IMR-90 (cell line): Measurements from ENCODE around the gene NAMPT. TPM values are rescaled to one million over a fixed set of nuclear protein-coding genes. Genes with fewer than 3 reads are reported as not detected.
A peak's percentile ranks its signal among the peaks of the same experiment; 100 is the strongest.

Source experiments
- ATAC-seq: fragments of 200-7000 bp; cut with Tn5 transposase; 2 replicates; pipeline ENCODE4 v1.9.1; 2020; ENCODE audit warnings: low read depth, mild to moderate bottlenecking, moderate library complexity
- BruUV-seq: library from RNA; stranded (reverse); fragments of 400-500 nt; replicated peaks from 2 replicates; lab custom pipeline; 2021; lab: Mats Ljungman, UMichigan
- CTCF ChIA-PET: fragments of 300-600 bp; formaldehyde crosslinking; extraction: SDS; loops from one replicate; lab custom pipeline; 2021; ENCODE audit warnings: antibody characterized with exemption; lab: Yijun Ruan, JAX
- POLR2A ChIA-PET: fragments of 300-600 bp; sonication (Branson Sonifier 250); formaldehyde crosslinking; loops from one replicate; lab custom pipeline; 2022; ENCODE audit warnings: antibody characterized with exemption; ENCODE audit not compliant: unreplicated experiment; lab: Charles Lee
- DNase-seq: peaks from one replicate; pipeline ENCODE4 v3.0.0; 2013
- H2AFZ ChIP-seq: replicated peaks from 2 replicates; pipeline ENCODE3; 2013; ENCODE audit warnings: low read length, mild to moderate bottlenecking; ENCODE audit not compliant: poor library complexity
- H2AK5ac ChIP-seq: 2 replicates; pipeline ENCODE4 v1.6.1; 2013; ENCODE audit warnings: low read depth, low read length, inconsistent platforms
- H2AK9ac ChIP-seq: replicated peaks from 2 replicates; pipeline ENCODE3; 2013; ENCODE audit warnings: mild to moderate bottlenecking, low read depth, low read length, moderate library complexity; ENCODE audit not compliant: poor library complexity
- H2BK120ac ChIP-seq: 2 replicates; pipeline ENCODE4 v1.6.1; 2013; ENCODE audit warnings: low read depth, low read length, inconsistent platforms
- H2BK15ac ChIP-seq: 3 replicates; pipeline ENCODE4 v1.6.1; 2013; ENCODE audit warnings: low read depth, low read length, inconsistent platforms
- H2BK20ac ChIP-seq: 2 replicates; pipeline ENCODE4 v1.6.1; 2013; ENCODE audit warnings: low read depth, mild to moderate bottlenecking, inconsistent platforms, low read length, moderate library complexity
- H2BK5ac ChIP-seq: 2 replicates; pipeline ENCODE4 v1.6.1; 2013; ENCODE audit warnings: mild to moderate bottlenecking, low read depth, low read length, inconsistent platforms; ENCODE audit not compliant: poor library complexity, severe bottlenecking
- H3K14ac ChIP-seq: replicated peaks from 2 replicates; pipeline ENCODE4 v1.6.1; 2013; ENCODE audit warnings: low read depth, low read length, inconsistent platforms
- H3K18ac ChIP-seq: 2 replicates; pipeline ENCODE4 v1.6.1; 2013; ENCODE audit warnings: low read depth, low read length, control low read depth
- H3K23ac ChIP-seq: 2 replicates; pipeline ENCODE4 v1.6.1; 2013; ENCODE audit warnings: low read depth, low read length, inconsistent platforms
- H3K27ac ChIP-seq: 2 replicates; pipeline ENCODE4 v1.5.1; 2013; ENCODE audit warnings: mild to moderate bottlenecking, control low read depth, low read length; ENCODE audit not compliant: insufficient read depth
- H3K27me3 ChIP-seq: 2 replicates; pipeline ENCODE4 v1.6.1; 2013; ENCODE audit warnings: low read length; ENCODE audit not compliant: control insufficient read depth, insufficient read depth
- H3K36me3 ChIP-seq: 2 replicates; pipeline ENCODE4 v1.6.1; 2013; ENCODE audit warnings: low read length, mixed read lengths; ENCODE audit not compliant: control insufficient read depth, insufficient read depth
- H3K4ac ChIP-seq: 2 replicates; pipeline ENCODE4 v1.6.1; 2013; ENCODE audit warnings: low read depth, low read length, inconsistent platforms
- H3K4me1 ChIP-seq: 2 replicates; pipeline ENCODE4 v1.6.1; 2013; ENCODE audit warnings: low read length, mixed read lengths; ENCODE audit not compliant: control insufficient read depth, insufficient read depth
- H3K4me2 ChIP-seq: 2 replicates; pipeline ENCODE4 v1.6.1; 2013; ENCODE audit warnings: low read depth, mild to moderate bottlenecking, control low read depth, low read length, moderate library complexity
- H3K4me3 ChIP-seq: 2 replicates; pipeline ENCODE4 v1.5.1; 2013; ENCODE audit warnings: low read depth, mild to moderate bottlenecking, control low read depth, low read length, moderate library complexity; ENCODE audit not compliant: insufficient read depth
- H3K56ac ChIP-seq: 2 replicates; pipeline ENCODE4 v1.6.1; 2013; ENCODE audit warnings: low read length, inconsistent platforms; ENCODE audit not compliant: insufficient read depth; ENCODE audit errors: extremely low read depth
- H3K79me1 ChIP-seq, 2 experiments: 2 replicates each; pipeline ENCODE4 v1.6.1; 2013; ENCODE audit warnings: low read length in 2 of 2, inconsistent platforms in 1 of 2, low read depth in 1 of 2
- H3K9ac ChIP-seq: 2 replicates; pipeline ENCODE4 v1.6.1; 2013; ENCODE audit warnings: low read depth, low read length, control low read depth
- H3K9me1 ChIP-seq: 2 replicates; pipeline ENCODE4 v1.6.1; 2013; ENCODE audit warnings: low read length, inconsistent platforms; ENCODE audit not compliant: insufficient read depth
- H3K9me3 ChIP-seq: 2 replicates; pipeline ENCODE4 v1.6.1; 2013; ENCODE audit warnings: low read length; ENCODE audit not compliant: control insufficient read depth, insufficient read depth
- H4K20me1 ChIP-seq: 2 replicates; pipeline ENCODE4 v1.6.1; 2013; ENCODE audit warnings: low read length, inconsistent platforms; ENCODE audit not compliant: insufficient read depth
- H4K5ac ChIP-seq: 2 replicates; pipeline ENCODE4 v1.6.1; 2013; ENCODE audit warnings: mild to moderate bottlenecking, low read depth, low read length, control low read depth
- H4K8ac ChIP-seq, 2 experiments: 2 replicates each; pipeline ENCODE4 v1.6.1; 2013; ENCODE audit warnings: low read depth in 2 of 2, low read length in 2 of 2, control low read depth in 1 of 2, inconsistent platforms in 1 of 2
- H4K91ac ChIP-seq: 2 replicates; pipeline ENCODE4 v1.6.1; 2013; ENCODE audit warnings: low read depth, low read length, inconsistent platforms; ENCODE audit not compliant: insufficient read depth
- BHLHE40 ChIP-seq: fragments of 150-350 bp; IDR thresholded peaks from 2 replicates; pipeline ENCODE4 v1.6.1; 2016; ENCODE audit warnings: mild to moderate bottlenecking, low read depth, low read length
- ELK1 ChIP-seq: fragments of 150-350 bp; IDR thresholded peaks from 2 replicates; pipeline ENCODE4 v1.6.1; 2016; ENCODE audit warnings: low read depth, mild to moderate bottlenecking, low read length, moderate library complexity, borderline replicate concordance
- MAZ ChIP-seq: IDR thresholded peaks from 2 replicates; pipeline ENCODE4 v1.6.1; 2012; ENCODE audit warnings: low read depth, mild to moderate bottlenecking, low read length, improper control_type of control experiment, moderate library complexity, borderline replicate concordance
- NFE2L2 ChIP-seq: fragments of 150-350 bp; IDR thresholded peaks from 2 replicates; pipeline ENCODE4 v1.6.1; 2016; ENCODE audit warnings: low read depth, mild to moderate bottlenecking, low read length
- POLR2A ChIP-seq: IDR thresholded peaks from 2 replicates; pipeline ENCODE4 v1.6.1; 2012; ENCODE audit warnings: mild to moderate bottlenecking, low read depth, low read length
- WGBS, 2 experiments: methylation state at CpG; one replicate each; pipeline versions ENCODE4 v1.1.5 to v1.1.7; 2013; ENCODE audit warnings: missing lambda C conversion rate in 2 of 2; ENCODE audit not compliant: insufficient read length in 1 of 2; ENCODE audit errors: extremely low coverage in 2 of 2; 5-methylcytosine and 5-hydroxymethylcytosine counted together
- dilution Hi-C: fragments of 300-500 bp; cut with HindIII; formaldehyde crosslinking; loops from one replicate; pipeline ENCODE4 v1.14.3; 2018; ENCODE audit warnings: low sequenced_read_pairs; ENCODE audit not compliant: unreplicated experiment
- in situ Hi-C: fragments of 300-500 bp; cut with MboI; formaldehyde crosslinking; loops from 3 replicates; pipeline ENCODE4 v1.14.3; 2019; ENCODE audit warnings: low sequenced_read_pairs, inconsistent platforms, mixed read lengths
- intact Hi-C: fragments of 100-400 bp; cut with micrococcal nuclease; formaldehyde crosslinking; loops from 2 replicates; pipeline ENCODE4 v1.10.0; 2022
- polyA plus RNA-seq, 3 experiments: library from polyadenylated mRNA; depleted of rRNA; stranded (reverse); fragments of >200 nt; gene quantifications; 2 replicates each; pipeline ENCODE4 v1.2.3, GENCODE V29; 2012; ENCODE audit warnings: low replicate concordance in 1 of 3
- total RNA-seq: library from RNA; depleted of rRNA; stranded (reverse); fragments of >200 nt; gene quantifications from 2 replicates; pipeline ENCODE4 v1.2.3, GENCODE V29; 2012

NAMPT gene
- total and polyA plus RNA-seq, 2 of the 4 experiments (the other 2 are of a cell fraction) = 13.3 to 31.7 TPM

DNA sequence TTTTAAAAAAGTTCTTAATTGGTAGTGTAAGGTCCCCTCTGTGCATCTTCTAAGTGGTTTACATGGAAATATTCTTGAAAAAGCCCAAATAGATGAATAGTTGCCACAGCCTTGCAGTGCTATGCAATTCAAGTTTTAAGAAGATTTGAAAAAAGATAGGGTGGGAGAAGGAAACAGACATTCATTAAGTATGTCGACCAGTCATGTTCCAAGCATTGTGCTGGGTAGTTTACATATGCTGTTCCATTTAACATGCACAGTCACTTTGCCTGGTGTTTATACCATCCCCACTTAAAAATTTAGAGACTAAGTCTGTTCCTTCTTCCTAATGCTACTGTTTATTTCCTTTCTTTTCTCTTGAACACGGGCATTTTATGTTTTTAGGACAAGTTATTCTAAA, 28.1 kb upstream of the NAMPT start:
- H2AFZ ChIP-seq = no peak overlapping the region
- H3K36me3 ChIP-seq = no peaks in the 10 kb centered on the region
- peak overlapping the region; percentile 23; the same call in 2 of the 3 replicates for H2BK15ac ChIP-seq
- peak overlapping the region; percentile 2 for H2AK5ac ChIP-seq
- no peak overlapping the region for H3K56ac ChIP-seq
- no peak overlapping the region for H2AK9ac ChIP-seq
- no peaks in the 10 kb centered on the region; the same call in 1 of the 2 replicates for H4K20me1 ChIP-seq
- H3K9ac ChIP-seq = no peak overlapping the region
- H3K9me3 ChIP-seq = no peaks in the 10 kb centered on the region
- no peaks in the 10 kb centered on the region for H3K27me3 ChIP-seq
- no CpG with 5 or more reads among the region's 2 CpGs for WGBS, 2 experiments
- H3K4me1 ChIP-seq = peaks cover 2% of the 10 kb centered on the region; the same call in 1 of the 2 replicates
- peak overlapping the region; percentile 15 to 26; a peak in 3 of 4 replicates for H4K8ac ChIP-seq
- CTCF ChIA-PET = interaction anchor here (1.1 kb wide), 1 partner anchor 136 kb away, joined by 4 read pairs; no protein-coding TSS in a partner anchor
- TF ChIP-seq NFE2L2 = no peak
- no peak for TF ChIP-seq MAZ
- no peak for TF ChIP-seq ELK1
- TF ChIP-seq BHLHE40 = no peak
- TF ChIP-seq POLR2A = no peak
- no peaks in the 10 kb centered on the region for H3K79me1 ChIP-seq
- H3K4ac ChIP-seq = peak overlapping the region; percentile 42; the same call in 1 of the 2 replicates
- H3K14ac ChIP-seq = peak overlapping the region; percentile 68
- no TSS peak for BruUV-seq
- DNase-seq = no peak
- intact Hi-C loops (no loop called here), dilution Hi-C loops (no loop called here), in situ Hi-C loops (no loop called here)
- no peak overlapping the region for H3K4me3 ChIP-seq
- H3K4me2 ChIP-seq = peak overlapping the region; percentile 8; the same call in 1 of the 2 replicates
- H4K5ac ChIP-seq = peak overlapping the region; percentile 28; the same call in 1 of the 2 replicates
- peak overlapping the region; percentile 76 for H2BK120ac ChIP-seq
- no peak overlapping the region for H3K27ac ChIP-seq
- POLR2A ChIA-PET = interaction anchor here (0.6 kb wide), 1 partner anchor 146 kb away, joined by 3 read pairs; no protein-coding TSS in a partner anchor
- H4K91ac ChIP-seq = no peak overlapping the region
- peak overlapping the region; percentile 67; the same call in 1 of the 2 replicates for H3K18ac ChIP-seq
- peak overlapping the region; percentile 58; the same call in 1 of the 2 replicates for H3K23ac ChIP-seq
- H3K9me1 ChIP-seq = no peaks in the 10 kb centered on the region; the same call in 1 of the 2 replicates
- ATAC-seq = peak; percentile 49; the same call in 1 of the 2 replicates
- peak overlapping the region; percentile 39; the same call in 1 of the 2 replicates for H2BK20ac ChIP-seq
- H2BK5ac ChIP-seq = peak overlapping the region; percentile 57
